Trophoblast cell (in vitro differentiated cells and primary cell): Measurements from ENCODE around the gene KRIT1.

ENCODE experiments used
- DNase-seq, 2 donors: peaks; one replicate each; pipeline ENCODE4 v3.0.0-alpha.2; 2016
- H2AFZ ChIP-seq: 2 replicates; pipeline ENCODE4 v1.6.1; 2013; ENCODE audit warnings: low read length, moderate library complexity, mild to moderate bottlenecking; ENCODE audit not compliant: insufficient read depth, poor library complexity
- H2AK5ac ChIP-seq: 2 replicates; pipeline ENCODE4 v1.6.1; 2013; ENCODE audit warnings: mild to moderate bottlenecking, low read length
- H2BK120ac ChIP-seq: 2 replicates; pipeline ENCODE4 v1.6.1; 2013; ENCODE audit warnings: low read length, mild to moderate bottlenecking, moderate library complexity; ENCODE audit not compliant: insufficient read depth, poor library complexity
- H2BK12ac ChIP-seq: 2 replicates; pipeline ENCODE4 v1.6.1; 2013; ENCODE audit warnings: mild to moderate bottlenecking, low read length, moderate library complexity
- H2BK5ac ChIP-seq: 2 replicates; pipeline ENCODE4 v1.6.1; 2013; ENCODE audit warnings: low read length, low read depth, moderate library complexity, mild to moderate bottlenecking; ENCODE audit not compliant: poor library complexity
- H3K14ac ChIP-seq: 2 replicates; pipeline ENCODE4 v1.6.1; 2013; ENCODE audit warnings: mild to moderate bottlenecking, low read length
- H3K18ac ChIP-seq: 2 replicates; pipeline ENCODE4 v1.6.1; 2013; ENCODE audit warnings: mild to moderate bottlenecking, low read length
- H3K23ac ChIP-seq: 2 replicates; pipeline ENCODE4 v1.6.1; 2013; ENCODE audit warnings: low read length
- H3K27ac ChIP-seq: 2 replicates; pipeline ENCODE4 v1.5.1; 2013; ENCODE audit warnings: low read depth, mild to moderate bottlenecking, inconsistent platforms, low read length, moderate library complexity
- H3K27me3 ChIP-seq: 2 replicates; pipeline ENCODE4 v1.6.1; 2013; ENCODE audit warnings: inconsistent platforms, mild to moderate bottlenecking, low read length, moderate library complexity; ENCODE audit not compliant: insufficient read depth
- H3K36me3 ChIP-seq, 2 experiments: 1 replicate in 1 of 2; 2 replicates in 1 of 2; pipeline ENCODE4 v1.6.1; 2013; ENCODE audit warnings: low read length in 2 of 2, mild to moderate bottlenecking in 2 of 2, moderate library complexity in 1 of 2; ENCODE audit not compliant: insufficient read depth in 2 of 2, control insufficient read depth in 1 of 2
- H3K4ac ChIP-seq: 2 replicates; pipeline ENCODE4 v1.6.1; 2013; ENCODE audit warnings: low read depth, mild to moderate bottlenecking, low read length, moderate library complexity
- H3K4me1 ChIP-seq, 2 experiments: 1 replicate in 1 of 2; 2 replicates in 1 of 2; pipeline ENCODE4 v1.6.1; 2013; ENCODE audit warnings: low read length in 2 of 2, mild to moderate bottlenecking in 2 of 2, moderate library complexity in 1 of 2; ENCODE audit not compliant: insufficient read depth in 2 of 2, control insufficient read depth in 1 of 2
- H3K4me2 ChIP-seq: 2 replicates; pipeline ENCODE4 v1.6.1; 2013; ENCODE audit warnings: inconsistent platforms, mild to moderate bottlenecking, low read length, moderate library complexity
- H3K4me3 ChIP-seq: 2 replicates; pipeline ENCODE4 v1.5.1; 2013; ENCODE audit warnings: mild to moderate bottlenecking, low read depth, low read length, inconsistent platforms
- H3K79me1 ChIP-seq: one replicate; pipeline ENCODE4 v1.6.1; 2013; ENCODE audit warnings: low read length
- H3K79me2 ChIP-seq: 2 replicates; pipeline ENCODE4 v1.6.1; 2013; ENCODE audit warnings: low read length, mild to moderate bottlenecking; ENCODE audit not compliant: control insufficient read depth, insufficient read depth, poor library complexity
- H3K9ac ChIP-seq: 2 replicates; pipeline ENCODE4 v1.6.1; 2013; ENCODE audit warnings: mild to moderate bottlenecking, low read length
- H3K9me3 ChIP-seq: 2 replicates; pipeline ENCODE4 v1.6.1; 2013; ENCODE audit warnings: low read depth, mild to moderate bottlenecking, control low read depth, inconsistent platforms, low read length; ENCODE audit not compliant: insufficient read depth
- H4K12ac ChIP-seq: 2 replicates; pipeline ENCODE4 v1.6.1; 2013; ENCODE audit warnings: low read depth, mild to moderate bottlenecking, low read length, moderate library complexity
- H4K8ac ChIP-seq: 2 replicates; pipeline ENCODE4 v1.6.1; 2013; ENCODE audit warnings: low read depth, mild to moderate bottlenecking, low read length, moderate library complexity
- H4K91ac ChIP-seq: one replicate; pipeline ENCODE4 v1.6.1; 2013; ENCODE audit warnings: low read depth, mild to moderate bottlenecking, low read length, moderate library complexity
- WGBS: extraction: QIAGEN DNeasy Blood & Tissue Kit; methylation state at CpG from one replicate; pipeline ENCODE4 v1.1.7; 2013; ENCODE audit warnings: missing lambda C conversion rate; ENCODE audit not compliant: insufficient read length, insufficient coverage; ENCODE audit errors: extremely low coverage; 5-methylcytosine and 5-hydroxymethylcytosine counted together

The KRIT1 gene

GRCh38 chr7:92279396-92280031, 33.8 kb upstream of the KRIT1 start:
- no peaks in the 10 kb centered on the region for H3K79me1 ChIP-seq
- H3K23ac ChIP-seq = no peak overlapping the region
- no peak overlapping the region for H4K91ac ChIP-seq
- H3K9me3 ChIP-seq = no peaks in the 10 kb centered on the region
- no peak overlapping the region for H3K14ac ChIP-seq
- WGBS = no CpG with 5 or more reads among the region's 2 CpGs
- no peak overlapping the region for H2BK120ac ChIP-seq
- H3K79me2 ChIP-seq = no peaks in the 10 kb centered on the region
- no peak overlapping the region for H3K27ac ChIP-seq
- H2AK5ac ChIP-seq = no peak overlapping the region
- H3K4ac ChIP-seq = no peak overlapping the region
- no peak overlapping the region for H3K4me3 ChIP-seq
- H2BK5ac ChIP-seq = no peak overlapping the region
- H2AFZ ChIP-seq = no peak overlapping the region
- H3K27me3 ChIP-seq = no peaks in the 10 kb centered on the region
- no peaks in the 10 kb centered on the region for H3K36me3 ChIP-seq
- H4K8ac ChIP-seq = no peak overlapping the region
- no peak overlapping the region for H3K4me2 ChIP-seq
- H4K12ac ChIP-seq = no peak overlapping the region
- H3K9ac ChIP-seq = no peak overlapping the region
- DNase-seq = no peak
- H2BK12ac ChIP-seq = no peak overlapping the region
- no peaks in the 10 kb centered on the region for H3K4me1 ChIP-seq
- H3K18ac ChIP-seq = no peak overlapping the region

- Histone ChIP-seq H3K4me2 (no peak overlapping the region), H3K27ac (no peak overlapping the region), H2BK12ac (no peak overlapping the region), H2AK5ac (no peak overlapping the region), H3K14ac (no peak overlapping the region), H3K18ac (no peak overlapping the region), H3K4ac (no peak overlapping the region), H2AFZ (no peak overlapping the region), H3K36me3 (no peaks in the 10 kb centered on the region), H3K79me2 (no peaks in the 10 kb centered on the region), H2BK5ac (no peak overlapping the region), H3K4me3 (no peak overlapping the region), H3K27me3 (no peaks in the 10 kb centered on the region), H3K4me1 (no peaks in the 10 kb centered on the region), H2BK120ac (no peak overlapping the region), H4K12ac (no peak overlapping the region), H3K23ac (no peak overlapping the region), H4K91ac (no peak overlapping the region), H4K8ac (no peak overlapping the region), H3K9ac (no peak overlapping the region), H3K79me1 (no peaks in the 10 kb centered on the region), H3K9me3 (no peaks in the 10 kb centered on the region)
- DNase-seq = no peak
- no CpG with 5 or more reads among the region's 2 CpGs for WGBS
Observed at GRCh38 chr7:92276460-92276864, 30.7 kb upstream of the KRIT1 start.

GRCh38 chr7:92275327-92275726, 29.6 kb upstream of the KRIT1 start:
- no peaks in the 10 kb centered on the region for H3K36me3 ChIP-seq
- no peaks in the 10 kb centered on the region for H3K4me1 ChIP-seq
- no peak overlapping the region for H3K4me3 ChIP-seq
- H3K14ac ChIP-seq = no peak overlapping the region
- H2BK5ac ChIP-seq = no peak overlapping the region
- no peak overlapping the region for H2BK120ac ChIP-seq
- H3K9me3 ChIP-seq = no peaks in the 10 kb centered on the region
- H3K23ac ChIP-seq = no peak overlapping the region
- H4K8ac ChIP-seq = no peak overlapping the region
- H2AK5ac ChIP-seq = no peak overlapping the region
- no peak overlapping the region for H3K27ac ChIP-seq
- H3K9ac ChIP-seq = no peak overlapping the region
- H3K79me1 ChIP-seq = no peaks in the 10 kb centered on the region
- no peak for DNase-seq
- H4K91ac ChIP-seq = no peak overlapping the region
- no peak overlapping the region for H3K4ac ChIP-seq
- no peak overlapping the region for H3K4me2 ChIP-seq
- no peak overlapping the region for H2BK12ac ChIP-seq
- H3K79me2 ChIP-seq = no peaks in the 10 kb centered on the region
- WGBS = no CpG with 5 or more reads among the region's 4 CpGs
- H3K18ac ChIP-seq = no peak overlapping the region
- H3K27me3 ChIP-seq = no peaks in the 10 kb centered on the region
- no peak overlapping the region for H2AFZ ChIP-seq
- H4K12ac ChIP-seq = no peak overlapping the region

- Histone ChIP-seq H3K27me3 (no peaks in the 10 kb centered on the region), H3K18ac (no peak overlapping the region), H3K9ac (no peak overlapping the region), H4K12ac (no peak overlapping the region), H3K27ac (no peak overlapping the region), H2AK5ac (no peak overlapping the region), H2BK5ac (no peak overlapping the region), H2BK12ac (no peak overlapping the region), H4K8ac (no peak overlapping the region), H3K14ac (no peak overlapping the region), H3K4me2 (no peak overlapping the region), H3K4ac (no peak overlapping the region), H2AFZ (no peak overlapping the region), H2BK120ac (no peak overlapping the region), H4K91ac (no peak overlapping the region), H3K79me2 (no peaks in the 10 kb centered on the region), H3K4me1 (peaks cover 3 to 4% of the 10 kb centered on the region in 2 experiments), H3K4me3 (no peak overlapping the region), H3K23ac (no peak overlapping the region), H3K9me3 (no peaks in the 10 kb centered on the region), H3K36me3 (no peaks in the 10 kb centered on the region), H3K79me1 (no peaks in the 10 kb centered on the region)
- WGBS = no CpG with 5 or more reads among the region's 1 CpG
- no peak for DNase-seq
Observed at GRCh38 chr7:92268921-92269320, 23.2 kb upstream of the KRIT1 start.
